K562 (cell line): ENCODE data around the gene PLD3. TPM values are rescaled to one million over a fixed set of nuclear protein-coding genes. Genes with fewer than 3 reads are reported as not detected.
A peak's percentile ranks its signal among the peaks of the same experiment; 100 is the strongest.

Source experiments
- CREB3 ChIP-seq: fragments of 450-650 bp; conservative IDR thresholded peaks from 2 replicates; pipeline ENCODE4 v1.6.1; 2016; ENCODE audit warnings: missing genetic modification characterization, low read depth, mild to moderate bottlenecking, missing compliant biosample characterization, moderate library complexity
- L3MBTL2 ChIP-seq: fragments of 450-650 bp; IDR thresholded peaks from 2 replicates; pipeline ENCODE4 v1.6.1; 2016; ENCODE audit warnings: mild to moderate bottlenecking, moderate library complexity
- RBM25 ChIP-seq: fragments of 200-400 bp; formaldehyde crosslinking; IDR thresholded peaks from 2 replicates; pipeline ENCODE4 v1.6.1; 2018; ENCODE audit warnings: low read length, low read depth, moderate library complexity; ENCODE audit not compliant: severe bottlenecking
- RERE ChIP-seq: sonication (generic); formaldehyde crosslinking; IDR thresholded peaks from 2 replicates; pipeline ENCODE4 v1.8.0; 2023; ENCODE audit warnings: missing genetic modification reagents, mild to moderate bottlenecking, borderline replicate concordance
- SMARCA5 ChIP-seq: fragments of 450-650 bp; IDR thresholded peaks from 2 replicates; pipeline ENCODE4 v1.6.1; 2016
- SNIP1 ChIP-seq: fragments of 450-650 bp; IDR thresholded peaks from 2 replicates; pipeline ENCODE4 v1.7.1; 2017; ENCODE audit warnings: low read depth, mild to moderate bottlenecking
- ZFP36 ChIP-seq: fragments of 150-350 bp; IDR thresholded peaks from 2 replicates; pipeline ENCODE4 v1.6.1; 2018; ENCODE audit warnings: low read length, low read depth; ENCODE audit not compliant: partially characterized antibody
- polyA plus RNA-seq, 8 experiments: library from polyadenylated mRNA; depleted of rRNA in 4 of 8; stranded (reverse) in 5 of 8; unstranded in 3 of 8; fragments of >200 nt; fragmentation: Nextera tagmentation in 2 of 8; fragmentation: Illumina TruSeq in 1 of 8; extraction: Ambion mirVana in 2 of 8; extraction: Trizol in 1 of 8; gene quantifications; 2 replicates each; pipeline versions ENCODE4 v1.2.1 to v1.2.3, GENCODE V29; 2011 to 2014; ENCODE audit warnings: inconsistent platforms in 1 of 8, missing spikeins in 1 of 8
- total RNA-seq, 7 experiments: library from RNA; depleted of rRNA in 6 of 7; stranded (reverse); fragments of >200 nt in 6 of 7; fragmentation: Illumina TruSeq in 2 of 7; extraction: Trizol in 2 of 7; gene quantifications; 2 replicates each; pipeline versions ENCODE4 v1.2.1 to v1.2.3, GENCODE V29; 2011 to 2021; ENCODE audit warnings: low replicate concordance in 1 of 7

Gene PLD3
- total and polyA plus RNA-seq, 9 of the 15 experiments (the other 6 are each of a cell fraction or from before 2014, with no cell fraction given) = 2.3 to 128 (median 72.7) TPM

- TF ChIP-seq RERE (CRISPR knock-in tag) (0 out of 2 replicates have a peak, but pooled peaks have one; percentile 44), CREB3 (tag) (no peak), SNIP1 (no peak), ZFP36 (peak; percentile 87), L3MBTL2 (no peak), RBM25 (peak; percentile 92), SMARCA5 (peak; percentile 79; the same call in 1 of the 2 replicates)
- TF ChIP-seq, all 486 proteins: peak for 8
These were observed 25.6 kb downstream of the PLD3 start (continued) for GRCh38 chr19:40374084-40374483.
